ENCODE results near the gene DYNC1H1. TPM values are rescaled to one million over a fixed set of nuclear protein-coding genes. Genes with fewer than 3 reads are reported as not detected.

Gene DYNC1H1
- total RNA-seq, 2 donors from 2014 or later, result 171 to 219 TPM

DNA sequence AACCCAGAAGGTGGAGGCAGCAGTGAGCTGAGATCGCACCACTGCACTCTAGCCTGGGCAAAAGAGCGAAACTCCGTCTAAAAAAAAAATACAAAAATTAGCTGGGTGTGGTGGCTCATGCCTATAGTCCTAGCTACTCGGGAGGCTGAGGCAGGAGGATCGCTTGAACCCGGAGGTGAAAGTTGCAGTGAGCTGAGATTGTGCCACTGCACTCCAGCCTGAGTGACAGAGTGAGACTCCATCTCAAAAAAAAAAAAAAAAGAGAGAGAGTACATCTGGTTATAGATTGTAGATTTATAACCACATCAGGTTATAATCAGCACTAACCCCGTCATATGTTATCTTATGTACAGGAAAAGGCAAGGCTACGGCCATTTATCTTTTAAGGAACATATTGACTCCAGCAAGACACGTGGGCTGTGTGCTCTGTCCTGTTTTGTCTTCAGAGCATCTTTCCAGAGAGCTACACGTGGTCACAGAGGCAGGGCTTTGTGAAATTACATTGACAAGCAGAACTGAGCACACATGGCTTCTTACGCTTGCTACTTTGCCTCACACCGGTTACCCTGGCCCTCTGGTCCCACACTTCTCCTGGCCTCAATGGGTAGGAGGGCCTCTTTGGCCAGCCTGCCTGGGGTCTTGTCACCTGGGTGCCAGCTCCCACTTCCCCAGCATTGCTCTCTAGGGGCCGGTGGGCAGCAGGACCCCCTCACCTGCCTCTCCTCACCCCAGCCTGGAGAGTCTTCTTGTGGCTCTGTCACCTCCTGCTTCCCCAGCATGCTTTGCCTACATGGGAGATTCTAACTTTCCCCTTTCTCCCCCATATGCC lies 6.8 kb upstream of the DYNC1H1 start:
- Histone ChIP-seq H3K27ac (no peak overlapping the region), H3K4me1 (peaks cover 23% of the 10 kb centered on the region), H3K9me3 (no peaks in the 10 kb centered on the region), H3K36me3 (replicated peaks in 1 of 2; ENCODE audit: insufficient read depth in 1 of 2, low read depth in 2 of 2) (no peaks in the 10 kb centered on the region), H3K4me3 (no peak overlapping the region), H3K27me3 (no peaks in the 10 kb centered on the region)
- no peak for ATAC-seq
- WGBS, 2 donors, result 80 to 85% methylated on average over 12 to 13 of the region's 13 CpGs
- no peak for DNase-seq
- no peak for TF ChIP-seq POLR2A (IDR thresholded peaks at IDR 0.05)
- TF ChIP-seq, protein P1, sequence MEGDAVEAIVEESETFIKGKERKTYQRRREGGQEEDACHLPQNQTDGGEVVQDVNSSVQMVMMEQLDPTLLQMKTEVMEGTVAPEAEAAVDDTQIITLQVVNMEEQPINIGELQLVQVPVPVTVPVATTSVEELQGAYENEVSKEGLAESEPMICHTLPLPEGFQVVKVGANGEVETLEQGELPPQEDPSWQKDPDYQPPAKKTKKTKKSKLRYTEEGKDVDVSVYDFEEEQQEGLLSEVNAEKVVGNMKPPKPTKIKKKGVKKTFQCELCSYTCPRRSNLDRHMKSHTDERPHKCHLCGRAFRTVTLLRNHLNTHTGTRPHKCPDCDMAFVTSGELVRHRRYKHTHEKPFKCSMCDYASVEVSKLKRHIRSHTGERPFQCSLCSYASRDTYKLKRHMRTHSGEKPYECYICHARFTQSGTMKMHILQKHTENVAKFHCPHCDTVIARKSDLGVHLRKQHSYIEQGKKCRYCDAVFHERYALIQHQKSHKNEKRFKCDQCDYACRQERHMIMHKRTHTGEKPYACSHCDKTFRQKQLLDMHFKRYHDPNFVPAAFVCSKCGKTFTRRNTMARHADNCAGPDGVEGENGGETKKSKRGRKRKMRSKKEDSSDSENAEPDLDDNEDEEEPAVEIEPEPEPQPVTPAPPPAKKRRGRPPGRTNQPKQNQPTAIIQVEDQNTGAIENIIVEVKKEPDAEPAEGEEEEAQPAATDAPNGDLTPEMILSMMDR (IDR thresholded peaks at IDR 0.05), result no peak
- intact Hi-C loops (cut with DNase I), result loop anchor here (10.0 kb wide), 1 partner anchor 183 kb away; no protein-coding TSS in a partner anchor

DNA sequence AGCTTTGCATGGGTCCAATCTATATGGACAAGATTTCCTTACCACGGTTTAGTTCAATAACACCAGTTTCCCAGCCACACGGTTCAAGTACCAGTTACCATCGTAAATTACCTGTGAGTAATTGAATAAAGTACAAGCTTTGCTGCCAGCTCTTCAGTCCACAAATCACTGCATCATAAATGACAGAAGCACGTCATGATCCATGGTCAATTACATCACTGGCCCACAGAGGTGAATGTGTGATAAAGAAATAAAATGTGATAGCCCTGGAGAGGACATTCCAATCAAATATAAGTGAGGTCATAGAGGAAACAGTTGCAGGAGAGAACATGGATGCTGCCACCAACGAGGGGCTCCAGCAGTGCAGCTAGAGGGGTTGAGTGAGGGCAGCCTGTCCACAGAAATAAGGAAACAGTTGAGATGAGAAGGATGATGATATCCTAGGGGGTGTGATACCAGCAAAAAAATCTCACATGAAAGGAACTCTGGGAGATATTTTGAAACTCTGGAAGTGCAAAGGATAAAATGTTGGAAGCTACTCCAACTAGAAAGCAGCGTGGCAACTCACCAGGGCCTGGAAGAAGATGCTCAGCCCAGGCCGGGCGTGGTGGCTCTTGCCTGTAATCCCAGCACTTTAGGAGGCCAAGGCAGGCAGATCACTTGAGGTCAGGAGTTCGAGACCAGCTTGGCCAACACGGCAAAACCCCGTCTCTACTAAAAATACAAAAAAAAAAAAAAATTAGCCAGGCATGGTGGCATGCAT lies 5.8 kb upstream of the DYNC1H1 start:
- no peak overlapping the region for H3K4me3 ChIP-seq
- WGBS, 2 donors, result 76% methylated on average over 11 of the region's 11 CpGs
- intact Hi-C loops (cut with DNase I), result loop anchor here (10.0 kb wide), 1 partner anchor 184 kb away; no protein-coding TSS in a partner anchor
- DNase-seq (no peak), ATAC-seq (no peak)
- H3K27me3 ChIP-seq, result no peaks in the 10 kb centered on the region
- TF ChIP-seq POLR2A (IDR thresholded peaks at IDR 0.05), result no peak
- TF ChIP-seq, protein P1 (IDR thresholded peaks at IDR 0.05), result no peak
- H3K36me3 ChIP-seq (replicated peaks in 1 of 2; ENCODE audit: insufficient read depth in 1 of 2, low read depth in 2 of 2), result no peaks in the 10 kb centered on the region
- peaks cover 22% of the 10 kb centered on the region for H3K4me1 ChIP-seq
- no peaks in the 10 kb centered on the region for H3K9me3 ChIP-seq
- no peak overlapping the region for H3K27ac ChIP-seq

DNA sequence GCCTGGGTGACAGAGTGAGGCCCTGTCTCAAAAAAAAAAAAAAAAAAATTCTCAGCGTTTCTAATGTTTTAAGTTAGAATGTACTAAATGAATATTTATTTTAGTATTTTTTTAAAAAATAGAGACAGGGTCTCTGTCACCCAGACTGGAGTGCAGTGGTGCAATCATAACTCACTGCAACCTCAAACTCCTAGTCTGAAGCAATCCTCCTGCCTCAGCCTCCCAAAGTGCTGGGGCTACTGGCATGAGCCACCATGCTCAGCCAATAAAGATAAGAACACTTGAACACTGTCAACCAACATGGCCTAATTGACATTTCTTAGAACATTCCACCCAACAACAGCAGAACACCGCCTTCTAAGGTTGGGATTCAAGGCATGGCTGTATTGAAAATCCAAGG lies 5.1 kb upstream of the DYNC1H1 start:
- H3K27me3 ChIP-seq, result no peaks in the 10 kb centered on the region
- no peaks in the 10 kb centered on the region for H3K36me3 ChIP-seq (replicated peaks in 1 of 2; ENCODE audit: insufficient read depth in 1 of 2, low read depth in 2 of 2)
- peaks cover 28% of the 10 kb centered on the region for H3K4me1 ChIP-seq
- no peaks in the 10 kb centered on the region for H3K9me3 ChIP-seq
- DNase-seq (no peak), ATAC-seq (no peak)
- no peak for TF ChIP-seq POLR2A (IDR thresholded peaks at IDR 0.05)
- TF ChIP-seq, protein P1 (IDR thresholded peaks at IDR 0.05), result no peak
- intact Hi-C loops (cut with DNase I), result loop anchor here (10.0 kb wide), 1 partner anchor 184 kb away; no protein-coding TSS in a partner anchor
- H3K4me3 ChIP-seq, result no peak overlapping the region
- no peak overlapping the region for H3K27ac ChIP-seq
- WGBS, 2 donors, result 60 to 79% methylated on average over 2 of the region's 2 CpGs

DNA sequence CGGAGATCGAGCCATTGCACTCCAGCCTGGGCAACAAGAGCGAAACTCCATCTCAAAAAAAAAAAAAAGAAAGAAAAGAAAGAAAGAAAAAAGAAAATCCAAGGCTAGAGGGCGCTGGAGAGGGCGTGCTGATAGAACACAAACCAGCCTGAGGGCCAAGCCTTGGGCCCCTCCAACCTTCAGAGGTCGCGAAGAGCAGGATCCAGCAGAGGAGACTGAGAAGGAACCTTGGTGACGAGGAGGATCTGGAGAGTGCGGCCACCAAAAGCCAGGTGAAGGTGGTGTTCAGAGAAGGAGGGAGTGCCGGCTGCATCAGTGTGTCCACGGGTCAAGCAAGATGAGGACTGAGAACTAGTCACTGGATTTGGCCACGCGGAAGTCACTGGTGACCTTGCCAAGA lies 4.1 kb upstream of the DYNC1H1 start:
- Histone ChIP-seq H3K27ac (peak overlapping the region in 2 of 4 donors; percentile 0 to 5), H3K36me3 (replicated peaks in 1 of 2; ENCODE audit: insufficient read depth in 1 of 2, low read depth in 2 of 2) (no peaks in the 10 kb centered on the region), H3K4me1 (peaks cover 28% of the 10 kb centered on the region), H3K9me3 (no peaks in the 10 kb centered on the region), H3K27me3 (no peaks in the 10 kb centered on the region), H3K4me3 (no peak overlapping the region)
- intact Hi-C loops (cut with DNase I), result no loop called here
- TF ChIP-seq, protein P1 (IDR thresholded peaks at IDR 0.05), result peak in 4 of 7 experiments; percentile 23 to 45 (median 31)
- no peak for TF ChIP-seq POLR2A (IDR thresholded peaks at IDR 0.05)
- no peak for ATAC-seq
- peak in 1 of 4 donors; percentile 28 for DNase-seq
- WGBS, 2 donors, result 46 to 48% methylated on average over 11 to 13 of the region's 13 CpGs
